ENCODE results near the gene SLC30A2.

DNA sequence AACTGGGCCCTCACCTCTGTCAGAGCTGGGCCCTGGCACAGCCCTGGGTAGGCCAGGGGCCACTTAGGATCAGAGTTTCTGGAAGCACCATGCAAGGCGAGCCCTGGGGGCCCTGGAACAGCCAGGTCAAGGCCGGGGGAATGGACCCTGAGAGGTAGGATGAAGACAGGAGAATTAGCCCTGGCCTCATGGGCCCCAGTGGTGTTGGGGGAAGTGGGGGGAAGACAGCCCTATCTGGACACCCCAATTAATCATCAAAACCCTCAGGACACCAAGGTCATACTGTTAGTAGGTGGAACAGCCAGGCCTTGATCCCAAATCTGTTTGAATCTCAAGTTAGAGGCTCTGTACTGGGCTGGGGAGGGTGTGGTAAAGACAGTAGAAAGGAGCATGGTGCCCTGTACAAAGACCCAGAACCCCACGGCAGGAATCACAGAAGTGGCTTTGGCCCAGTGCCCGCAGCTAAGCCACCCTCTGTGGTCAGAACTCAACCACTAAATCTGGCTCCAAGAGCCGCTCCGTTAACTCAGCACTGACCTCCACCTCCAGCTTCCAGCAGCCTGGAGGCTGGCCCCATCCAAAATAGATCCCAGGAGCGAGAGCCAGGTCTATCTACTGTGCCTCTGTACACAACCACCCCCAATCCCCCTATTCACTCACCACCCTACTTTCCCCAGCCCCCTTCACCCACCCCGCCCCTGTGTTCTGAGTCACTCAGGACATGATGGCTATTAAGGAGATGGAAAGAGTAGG lies 35.5 kb upstream of the SLC30A2 start:
- TF ChIP-seq, protein P1, sequence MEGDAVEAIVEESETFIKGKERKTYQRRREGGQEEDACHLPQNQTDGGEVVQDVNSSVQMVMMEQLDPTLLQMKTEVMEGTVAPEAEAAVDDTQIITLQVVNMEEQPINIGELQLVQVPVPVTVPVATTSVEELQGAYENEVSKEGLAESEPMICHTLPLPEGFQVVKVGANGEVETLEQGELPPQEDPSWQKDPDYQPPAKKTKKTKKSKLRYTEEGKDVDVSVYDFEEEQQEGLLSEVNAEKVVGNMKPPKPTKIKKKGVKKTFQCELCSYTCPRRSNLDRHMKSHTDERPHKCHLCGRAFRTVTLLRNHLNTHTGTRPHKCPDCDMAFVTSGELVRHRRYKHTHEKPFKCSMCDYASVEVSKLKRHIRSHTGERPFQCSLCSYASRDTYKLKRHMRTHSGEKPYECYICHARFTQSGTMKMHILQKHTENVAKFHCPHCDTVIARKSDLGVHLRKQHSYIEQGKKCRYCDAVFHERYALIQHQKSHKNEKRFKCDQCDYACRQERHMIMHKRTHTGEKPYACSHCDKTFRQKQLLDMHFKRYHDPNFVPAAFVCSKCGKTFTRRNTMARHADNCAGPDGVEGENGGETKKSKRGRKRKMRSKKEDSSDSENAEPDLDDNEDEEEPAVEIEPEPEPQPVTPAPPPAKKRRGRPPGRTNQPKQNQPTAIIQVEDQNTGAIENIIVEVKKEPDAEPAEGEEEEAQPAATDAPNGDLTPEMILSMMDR (IDR thresholded peaks at IDR 0.05) = no peak
- no peak for TF ChIP-seq POLR2AphosphoS5 (IDR thresholded peaks at IDR 0.05)
- no peak for TF ChIP-seq EP300 (IDR thresholded peaks at IDR 0.05; ENCODE audit: low read depth)
- TF ChIP-seq POLR2A (IDR thresholded peaks at IDR 0.05) = no peak

Measured in transverse colon (tissue), 4 donors.